Natural killer cell treated with Interleukin-12 subunit alpha and Interleukin-12 subunit beta and Interleukin-15 and Interleukin-18, amount 100 ng/mL, for 72 hours (primary cell): ENCODE data around the gene FAAP24. TPM values are rescaled to one million over a fixed set of nuclear protein-coding genes. Genes with fewer than 3 reads are reported as not detected.
"Not testable (repeated sequence)": the region's sequence is repeated elsewhere in the genome, so short reads cannot be mapped to it uniquely, and the experiment has no call there.

Source experiments
- ATAC-seq, 2 donors: fragments of 150-1000 bp; cut with Tn5 transposase in 1 of 2; sonication (Bioruptor Pico), chemical (Tn5 transposase) in 1 of 2; 2 replicates each; pipeline ENCODE4 v1.10.0; 2021
- DNase-seq: peaks from one replicate; pipeline ENCODE4 v3.0.0; 2022; ENCODE audit warnings: low spot score
- H3K27ac Mint-ChIP-seq, 2 donors: 1 replicate in 1 of 2; 2 replicates in 1 of 2; pipeline ENCODE4 v1.8.0; 2022; ENCODE audit warnings: mixed read lengths in 2 of 2, mild to moderate bottlenecking in 1 of 2, moderate library complexity in 1 of 2
- H3K27me3 Mint-ChIP-seq, 2 donors: 1 replicate in 1 of 2; 2 replicates in 1 of 2; pipeline ENCODE4 v1.8.0; 2022; ENCODE audit warnings: mixed read lengths in 2 of 2
- H3K36me3 Mint-ChIP-seq: one replicate; pipeline ENCODE4 v1.8.0; 2022; ENCODE audit warnings: mixed read lengths
- H3K4me1 Mint-ChIP-seq, 2 donors: 1 replicate in 1 of 2; 2 replicates in 1 of 2; pipeline ENCODE4 v1.8.0; 2022; ENCODE audit warnings: low read depth in 2 of 2, mixed read lengths in 2 of 2, mild to moderate bottlenecking in 1 of 2
- H3K4me3 Mint-ChIP-seq: one replicate; pipeline ENCODE4 v1.8.0; 2022; ENCODE audit warnings: mixed read lengths
- H3K9me3 Mint-ChIP-seq: 2 replicates; pipeline ENCODE4 v1.8.0; 2022; ENCODE audit warnings: mixed read lengths
- total RNA-seq, 2 donors: library from RNA; stranded (reverse); gene quantifications; one replicate each; pipeline ENCODE4 v1.2.3, GENCODE V29; 2022

FAAP24 gene
- total RNA-seq, 2 donors from 2014 or later, result 6.6 to 9.8 TPM

GRCh38 chr19:33005440-33005839 is 33.4 kb downstream of the FAAP24 start:
- H3K36me3 Mint-ChIP-seq, result no peaks in the 10 kb centered on the region

DNA sequence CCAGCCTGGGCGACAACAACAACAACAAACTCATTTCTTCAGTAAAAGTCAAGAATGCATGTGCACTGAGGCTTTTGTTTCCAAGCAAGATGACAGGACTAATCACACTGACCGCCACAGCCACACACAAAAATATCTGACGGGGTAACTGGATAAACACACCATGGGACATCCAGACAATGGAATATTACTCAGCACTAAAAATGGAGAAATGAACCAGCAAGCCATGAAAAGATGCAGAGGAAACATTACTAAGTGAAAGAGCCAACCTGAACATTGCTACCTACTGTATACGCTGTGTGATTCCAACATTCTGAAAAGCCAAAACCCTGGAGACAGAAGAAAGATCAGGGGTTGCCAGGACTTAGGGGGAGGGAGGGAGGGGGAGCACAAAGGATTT is 36.7 kb downstream of the FAAP24 start:
- DNase-seq, result no peak
- Mint-ChIP-seq H3K9me3 (no peaks in the 10 kb centered on the region), H3K36me3 (no peaks in the 10 kb centered on the region), H3K27ac (no peak overlapping the region), H3K4me3 (no peak overlapping the region), H3K27me3 (peaks cover 6 to 10% of the 10 kb centered on the region in 2 donors), H3K4me1 (no peaks in the 10 kb centered on the region)
- no peak for ATAC-seq

More at GRCh38 chr19:33005440-33005839, 33.4 kb downstream of the FAAP24 start:
- Mint-ChIP-seq H3K27ac (no peak overlapping the region), H3K27me3 (peaks cover 3 to 21% of the 10 kb centered on the region in 2 donors), H3K4me3 (no peak overlapping the region), H3K9me3 (no peaks in the 10 kb centered on the region), H3K4me1 (peaks cover 3 to 4% of the 10 kb centered on the region in 2 donors)
- ATAC-seq (no peak), DNase-seq (no peak)

DNA sequence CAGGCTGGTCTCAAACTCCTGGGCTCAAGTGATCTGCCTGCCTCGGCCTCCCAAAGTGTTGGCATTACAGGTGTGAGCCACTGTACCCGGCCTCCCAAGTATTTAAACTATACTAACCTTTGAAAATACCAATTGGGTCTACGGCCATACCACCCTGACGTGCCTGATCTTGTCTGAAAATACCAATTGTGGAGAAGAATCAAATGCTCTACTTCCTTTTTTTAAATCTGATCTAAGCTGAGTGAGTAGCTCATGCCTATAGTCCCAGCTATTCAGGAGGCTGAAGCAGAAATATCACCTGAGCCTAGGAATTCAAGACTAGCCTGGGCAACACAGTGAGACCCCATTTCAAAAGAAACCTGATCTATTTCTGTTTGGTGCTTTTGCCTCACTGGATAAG is 38.8 kb downstream of the FAAP24 start:
- not testable (repeated sequence) for H3K4me3 Mint-ChIP-seq, H3K27me3 Mint-ChIP-seq, H3K27ac Mint-ChIP-seq, H3K36me3 Mint-ChIP-seq, H3K4me1 Mint-ChIP-seq, DNase-seq, ATAC-seq, H3K9me3 Mint-ChIP-seq

DNA sequence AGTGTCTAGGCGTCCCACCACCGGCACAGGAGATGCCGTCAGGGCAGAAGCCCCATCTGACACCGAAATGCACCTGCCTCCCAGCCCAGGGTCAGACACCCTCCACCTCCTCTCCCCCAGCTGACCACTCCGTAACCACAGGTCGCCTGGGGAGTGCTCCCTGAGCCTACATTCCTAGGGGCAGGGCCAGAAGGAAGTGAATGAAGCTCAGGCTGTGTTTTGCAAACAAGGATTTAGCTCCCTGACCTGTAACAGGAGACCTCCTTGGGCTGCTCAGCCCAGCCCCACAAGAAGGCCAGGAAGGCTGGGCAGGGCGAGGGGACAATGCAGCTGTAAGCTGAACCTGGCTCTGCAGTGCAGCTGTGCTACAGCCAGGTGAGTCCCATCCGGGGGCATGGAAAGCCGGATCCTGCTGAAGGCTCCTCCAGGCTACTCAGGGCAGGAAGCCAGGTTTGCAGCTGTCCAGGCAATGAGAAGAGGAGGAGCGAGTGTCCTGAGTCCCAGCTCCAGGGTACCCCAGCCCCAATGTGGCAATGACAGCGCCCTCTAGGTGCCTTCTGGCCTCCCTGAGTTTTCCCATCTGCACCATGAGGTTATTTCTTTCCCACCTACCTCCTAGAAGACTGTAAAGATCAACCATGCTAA is 50.6 kb downstream of the FAAP24 start:
- no peaks in the 10 kb centered on the region for H3K4me1 Mint-ChIP-seq
- H3K27ac Mint-ChIP-seq, result no peak overlapping the region
- ATAC-seq, result peak in 1 of 2 donors; percentile 32
- no peak for DNase-seq
- H3K9me3 Mint-ChIP-seq, result no peaks in the 10 kb centered on the region
- no peaks in the 10 kb centered on the region for H3K36me3 Mint-ChIP-seq
- H3K4me3 Mint-ChIP-seq, result no peak overlapping the region
- peaks cover 0 to 6% of the 10 kb centered on the region in 2 donors for H3K27me3 Mint-ChIP-seq

- Mint-ChIP-seq H3K4me1 (no peaks in the 10 kb centered on the region), H3K9me3 (no peaks in the 10 kb centered on the region), H3K27ac (no peak overlapping the region), H3K36me3 (peaks cover 4% of the 10 kb centered on the region), H3K4me3 (no peak overlapping the region), H3K27me3 (peaks cover 0 to 8% of the 10 kb centered on the region in 2 donors)
- ATAC-seq (no peak), DNase-seq (no peak)
Measured at GRCh38 chr19:33024398-33024797, 52.4 kb downstream of the FAAP24 start.

- not testable (repeated sequence) for ATAC-seq, H3K36me3 Mint-ChIP-seq, H3K9me3 Mint-ChIP-seq, H3K27me3 Mint-ChIP-seq, H3K4me1 Mint-ChIP-seq, DNase-seq, H3K4me3 Mint-ChIP-seq, H3K27ac Mint-ChIP-seq
Measured at GRCh38 chr19:33025468-33026238, 53.6 kb downstream of the FAAP24 start.

DNA sequence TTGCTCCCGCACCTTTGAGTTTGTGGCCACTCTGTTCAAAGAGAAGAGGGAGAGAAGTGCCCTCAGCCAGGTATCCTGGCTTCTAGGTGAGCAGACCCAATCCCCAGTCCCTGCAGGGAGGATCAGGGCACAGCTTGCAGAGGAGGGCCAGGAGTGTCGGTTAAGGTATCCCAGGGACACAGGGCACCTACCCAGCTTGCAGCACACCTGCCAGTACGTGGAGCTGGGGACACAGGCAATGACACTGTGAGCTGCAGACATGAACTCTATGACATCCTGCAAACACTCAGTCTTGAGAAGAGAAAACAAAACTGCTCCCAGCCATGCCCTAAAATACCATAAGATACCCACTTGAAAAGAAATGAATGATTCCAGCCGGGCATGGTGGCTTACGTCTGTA is 54.6 kb downstream of the FAAP24 start:
- not testable (repeated sequence) for H3K36me3 Mint-ChIP-seq, DNase-seq, H3K27ac Mint-ChIP-seq, H3K9me3 Mint-ChIP-seq, ATAC-seq, H3K4me1 Mint-ChIP-seq, H3K4me3 Mint-ChIP-seq, H3K27me3 Mint-ChIP-seq

Other genes starting within 250 kb of the FAAP24 start
- gene SLC7A9, start 102.5 kb upstream of the FAAP24 start, total RNA-seq, result under 1 TPM in 1 of 2 donors, not detected in 1; 0.31 TPM
- 10 to 100 TPM; 17.3 to 18.5 TPM for gene CEP89, start 284 bp upstream of the FAAP24 start, total RNA-seq
- gene RHPN2, start 92.6 kb downstream of the FAAP24 start, total RNA-seq, result under 1 TPM; 0.31 to 0.75 TPM
- gene GPATCH1, start 108.9 kb downstream of the FAAP24 start, total RNA-seq, result 10 to 100 TPM; 12.6 to 16.0 TPM
- not detected for gene WDR88, start 159.9 kb downstream of the FAAP24 start, total RNA-seq
- not detected for gene LRP3, start 222.1 kb downstream of the FAAP24 start, total RNA-seq